Measurements from ENCODE around the gene AGPAT3. TPM values are rescaled to one million over a fixed set of nuclear protein-coding genes. Genes with fewer than 3 reads are reported as not detected.
A peak's percentile ranks its signal among the peaks of the same experiment; 100 is the strongest.

The AGPAT3 gene
- total RNA-seq, 1 donor: 47.4 TPM

DNA sequence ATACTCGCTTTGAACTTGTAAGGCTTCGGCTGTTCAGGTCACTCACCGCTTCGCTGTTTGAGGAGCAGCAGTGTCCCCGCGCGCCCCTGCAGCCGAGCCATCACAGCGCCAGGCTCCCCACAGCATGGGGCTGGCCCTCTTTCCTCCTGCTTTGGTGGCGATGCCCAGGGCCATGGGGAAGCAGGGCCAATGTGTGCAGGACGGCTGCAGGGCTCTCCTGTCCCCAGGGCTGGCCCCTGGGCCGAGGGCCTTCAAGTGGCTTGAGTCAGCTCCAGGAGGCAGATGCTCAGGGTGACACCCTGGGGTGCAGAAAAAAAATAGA lies 108.6 kb downstream of the AGPAT3 start:
- no peak overlapping the region for H3K4me2 ChIP-seq (ENCODE audit: insufficient read depth, low read length)
- H2AFZ ChIP-seq (ENCODE audit: low read length): no peak overlapping the region
- no peaks in the 10 kb centered on the region for H3K9me3 ChIP-seq (ENCODE audit: low read depth, low read length)
- no peak overlapping the region for H3K4me3 ChIP-seq (ENCODE audit: insufficient read depth, low read length)
- no peak overlapping the region for H3K27ac ChIP-seq (ENCODE audit: low read depth, low read length)
- DNase-seq (ENCODE audit: insufficient read length, low spot score, missing footprints): no peak
- H3K79me2 ChIP-seq (ENCODE audit: insufficient read depth, low read length): no peaks in the 10 kb centered on the region
- TF ChIP-seq, protein P1, sequence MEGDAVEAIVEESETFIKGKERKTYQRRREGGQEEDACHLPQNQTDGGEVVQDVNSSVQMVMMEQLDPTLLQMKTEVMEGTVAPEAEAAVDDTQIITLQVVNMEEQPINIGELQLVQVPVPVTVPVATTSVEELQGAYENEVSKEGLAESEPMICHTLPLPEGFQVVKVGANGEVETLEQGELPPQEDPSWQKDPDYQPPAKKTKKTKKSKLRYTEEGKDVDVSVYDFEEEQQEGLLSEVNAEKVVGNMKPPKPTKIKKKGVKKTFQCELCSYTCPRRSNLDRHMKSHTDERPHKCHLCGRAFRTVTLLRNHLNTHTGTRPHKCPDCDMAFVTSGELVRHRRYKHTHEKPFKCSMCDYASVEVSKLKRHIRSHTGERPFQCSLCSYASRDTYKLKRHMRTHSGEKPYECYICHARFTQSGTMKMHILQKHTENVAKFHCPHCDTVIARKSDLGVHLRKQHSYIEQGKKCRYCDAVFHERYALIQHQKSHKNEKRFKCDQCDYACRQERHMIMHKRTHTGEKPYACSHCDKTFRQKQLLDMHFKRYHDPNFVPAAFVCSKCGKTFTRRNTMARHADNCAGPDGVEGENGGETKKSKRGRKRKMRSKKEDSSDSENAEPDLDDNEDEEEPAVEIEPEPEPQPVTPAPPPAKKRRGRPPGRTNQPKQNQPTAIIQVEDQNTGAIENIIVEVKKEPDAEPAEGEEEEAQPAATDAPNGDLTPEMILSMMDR (IDR thresholded peaks at IDR 0.05; ENCODE audit: extremely low read depth, low read depth, low read length): no peak
- peaks cover 3% of the 10 kb centered on the region for H4K20me1 ChIP-seq (ENCODE audit: insufficient read depth, low read length)
- peaks cover 21% of the 10 kb centered on the region for H3K36me3 ChIP-seq (ENCODE audit: insufficient read depth, low read length)
- no peaks in the 10 kb centered on the region for H3K27me3 ChIP-seq (ENCODE audit: insufficient read depth, low read length)
- no peaks in the 10 kb centered on the region for H3K4me1 ChIP-seq (ENCODE audit: insufficient read depth, low read length)

DNA sequence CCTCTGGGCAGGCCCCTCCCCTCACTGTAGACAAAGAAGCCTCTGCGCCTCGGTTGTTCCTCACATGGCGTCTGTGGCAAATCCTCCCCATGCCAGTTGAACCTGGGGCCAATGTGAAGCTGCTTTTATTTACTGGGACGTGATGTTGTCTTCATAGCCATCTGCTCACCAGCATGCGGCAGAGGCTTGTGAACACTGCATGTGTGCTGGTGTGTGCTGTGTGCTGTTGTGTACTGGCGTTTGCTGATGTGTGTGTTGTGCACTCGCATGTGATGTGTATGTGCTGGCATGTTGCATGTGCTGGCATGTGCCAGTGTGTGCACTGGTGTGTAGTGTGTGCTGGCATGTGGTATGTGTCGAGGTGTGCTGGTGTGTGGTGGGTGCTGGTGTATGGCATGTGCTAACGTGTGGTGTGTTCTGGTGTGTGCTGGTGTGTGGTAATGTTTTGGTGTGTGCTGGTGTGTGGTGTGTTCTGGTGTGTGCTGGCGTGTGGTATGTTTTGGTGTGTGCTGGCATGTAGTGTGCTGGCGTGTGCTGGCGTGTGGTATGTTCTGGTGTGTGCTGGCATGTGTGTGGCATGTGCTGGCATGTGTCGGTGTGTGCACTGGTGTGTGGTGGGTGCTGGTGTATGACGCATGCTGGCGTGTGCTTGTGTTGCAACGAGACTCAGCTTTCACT lies 109.9 kb downstream of the AGPAT3 start:
- H3K36me3 ChIP-seq (ENCODE audit: insufficient read depth, low read length): peaks cover 25% of the 10 kb centered on the region
- no peaks in the 10 kb centered on the region for H3K79me2 ChIP-seq (ENCODE audit: insufficient read depth, low read length)
- H3K4me3 ChIP-seq (ENCODE audit: insufficient read depth, low read length): no peak overlapping the region
- no peak overlapping the region for H2AFZ ChIP-seq (ENCODE audit: low read length)
- no peaks in the 10 kb centered on the region for H3K9me3 ChIP-seq (ENCODE audit: low read depth, low read length)
- DNase-seq (ENCODE audit: insufficient read length, low spot score, missing footprints): peak; percentile 54
- no peak overlapping the region for H3K27ac ChIP-seq (ENCODE audit: low read depth, low read length)
- peak overlapping the region; percentile 44 for H3K4me2 ChIP-seq (ENCODE audit: insufficient read depth, low read length)
- TF ChIP-seq, protein P1 (IDR thresholded peaks at IDR 0.05; ENCODE audit: extremely low read depth, low read depth, low read length): no peak
- H4K20me1 ChIP-seq (ENCODE audit: insufficient read depth, low read length): peaks cover 3% of the 10 kb centered on the region
- no peaks in the 10 kb centered on the region for H3K27me3 ChIP-seq (ENCODE audit: insufficient read depth, low read length)
- no peaks in the 10 kb centered on the region for H3K4me1 ChIP-seq (ENCODE audit: insufficient read depth, low read length)

DNA sequence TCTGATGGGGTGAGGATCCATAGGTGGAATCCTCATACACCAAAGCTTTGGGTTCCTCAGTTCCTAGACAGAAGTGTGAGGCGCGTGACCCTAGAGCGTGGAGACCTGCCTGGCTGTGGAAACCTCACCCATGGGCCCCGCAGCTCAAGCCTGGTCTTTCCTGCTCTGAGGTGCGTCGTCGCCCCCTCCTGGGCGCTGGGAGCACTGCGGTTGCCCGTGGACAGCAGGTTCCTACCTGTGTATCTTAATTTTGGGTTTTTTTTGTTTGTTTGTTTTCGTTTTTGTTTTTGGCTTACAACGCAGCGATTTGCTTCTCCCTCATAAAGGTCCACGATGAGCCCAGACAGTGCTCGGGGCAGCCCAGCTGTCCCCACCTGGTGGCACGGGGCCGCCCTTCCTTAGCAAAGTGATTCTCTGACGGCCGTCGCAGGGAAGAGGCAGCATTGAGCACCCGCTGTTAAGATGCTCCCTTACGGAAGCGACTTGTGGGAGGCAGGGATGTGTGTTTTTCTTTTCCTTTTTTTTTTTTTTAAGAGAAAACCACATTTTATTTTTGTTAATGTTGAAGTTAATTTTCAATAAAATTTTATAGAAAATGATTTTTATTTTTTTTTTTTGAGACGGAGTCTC lies 110.6 kb downstream of the AGPAT3 start:
- peaks cover 3% of the 10 kb centered on the region for H4K20me1 ChIP-seq (ENCODE audit: insufficient read depth, low read length)
- no peak overlapping the region for H2AFZ ChIP-seq (ENCODE audit: low read length)
- peak; percentile 97 for DNase-seq (ENCODE audit: insufficient read length, low spot score, missing footprints)
- H3K9me3 ChIP-seq (ENCODE audit: low read depth, low read length): no peaks in the 10 kb centered on the region
- H3K4me1 ChIP-seq (ENCODE audit: insufficient read depth, low read length): no peaks in the 10 kb centered on the region
- no peak overlapping the region for H3K27ac ChIP-seq (ENCODE audit: low read depth, low read length)
- TF ChIP-seq, protein P1 (IDR thresholded peaks at IDR 0.05; ENCODE audit: extremely low read depth, low read depth, low read length): peak; percentile 92
- H3K4me3 ChIP-seq (ENCODE audit: insufficient read depth, low read length): no peak overlapping the region
- peaks cover 22% of the 10 kb centered on the region for H3K36me3 ChIP-seq (ENCODE audit: insufficient read depth, low read length)
- no peaks in the 10 kb centered on the region for H3K27me3 ChIP-seq (ENCODE audit: insufficient read depth, low read length)
- H3K4me2 ChIP-seq (ENCODE audit: insufficient read depth, low read length): peak overlapping the region; percentile 44
- H3K79me2 ChIP-seq (ENCODE audit: insufficient read depth, low read length): no peaks in the 10 kb centered on the region

DNA sequence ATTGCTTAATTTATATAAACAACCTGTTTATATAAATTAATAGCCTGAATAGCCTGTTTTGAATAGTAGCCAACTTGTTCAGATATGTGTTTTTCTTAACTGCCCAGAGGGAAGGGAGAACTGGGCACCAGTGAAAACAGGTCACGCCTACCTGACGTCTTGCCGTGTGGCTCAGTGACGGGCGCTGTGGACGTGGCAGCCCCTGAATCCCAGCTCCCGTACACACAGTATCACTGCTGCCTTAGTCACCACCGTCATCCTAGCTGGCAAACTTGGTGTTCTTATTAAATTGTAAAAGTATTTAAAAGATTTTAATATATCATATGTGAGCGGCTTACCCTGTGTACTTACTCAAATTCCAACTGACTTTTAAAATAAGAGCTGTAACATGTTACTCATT lies 111.6 kb downstream of the AGPAT3 start:
- TF ChIP-seq, protein P1 (IDR thresholded peaks at IDR 0.05; ENCODE audit: extremely low read depth, low read depth, low read length): no peak
- Histone ChIP-seq H3K4me3 (ENCODE audit: insufficient read depth, low read length) (no peak overlapping the region), H2AFZ (ENCODE audit: low read length) (no peak overlapping the region), H3K4me2 (ENCODE audit: insufficient read depth, low read length) (no peak overlapping the region), H4K20me1 (ENCODE audit: insufficient read depth, low read length) (peaks cover 3% of the 10 kb centered on the region), H3K27ac (ENCODE audit: low read depth, low read length) (no peak overlapping the region), H3K4me1 (ENCODE audit: insufficient read depth, low read length) (no peaks in the 10 kb centered on the region), H3K27me3 (ENCODE audit: insufficient read depth, low read length) (no peaks in the 10 kb centered on the region), H3K36me3 (ENCODE audit: insufficient read depth, low read length) (peaks cover 16% of the 10 kb centered on the region), H3K79me2 (ENCODE audit: insufficient read depth, low read length) (no peaks in the 10 kb centered on the region), H3K9me3 (ENCODE audit: low read depth, low read length) (no peaks in the 10 kb centered on the region)
- DNase-seq (ENCODE audit: insufficient read length, low spot score, missing footprints): peak; percentile 39

Data from osteoblast (primary cell).